ENCODE data around the gene PDK1.

DNA sequence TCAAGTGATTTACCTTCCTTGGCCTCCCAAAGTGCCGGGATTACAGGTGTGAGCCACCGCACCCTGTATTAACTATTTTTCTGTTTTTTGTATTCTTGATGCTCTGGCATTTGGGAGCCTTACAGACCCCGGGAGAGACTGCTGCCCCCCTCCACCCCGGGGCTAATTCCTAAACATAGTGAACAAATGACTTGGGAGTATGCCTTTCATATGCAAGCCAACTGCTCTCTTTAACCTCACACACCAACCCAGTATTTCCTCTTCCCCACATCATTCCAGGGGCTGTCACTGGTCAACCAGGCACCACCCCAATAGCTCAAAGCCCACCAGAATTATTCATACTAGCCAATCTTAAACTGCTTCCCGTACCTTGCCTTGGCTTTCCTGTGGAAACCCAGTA lies 79.7 kb downstream of the PDK1 start:
- TF ChIP-seq, protein P1, sequence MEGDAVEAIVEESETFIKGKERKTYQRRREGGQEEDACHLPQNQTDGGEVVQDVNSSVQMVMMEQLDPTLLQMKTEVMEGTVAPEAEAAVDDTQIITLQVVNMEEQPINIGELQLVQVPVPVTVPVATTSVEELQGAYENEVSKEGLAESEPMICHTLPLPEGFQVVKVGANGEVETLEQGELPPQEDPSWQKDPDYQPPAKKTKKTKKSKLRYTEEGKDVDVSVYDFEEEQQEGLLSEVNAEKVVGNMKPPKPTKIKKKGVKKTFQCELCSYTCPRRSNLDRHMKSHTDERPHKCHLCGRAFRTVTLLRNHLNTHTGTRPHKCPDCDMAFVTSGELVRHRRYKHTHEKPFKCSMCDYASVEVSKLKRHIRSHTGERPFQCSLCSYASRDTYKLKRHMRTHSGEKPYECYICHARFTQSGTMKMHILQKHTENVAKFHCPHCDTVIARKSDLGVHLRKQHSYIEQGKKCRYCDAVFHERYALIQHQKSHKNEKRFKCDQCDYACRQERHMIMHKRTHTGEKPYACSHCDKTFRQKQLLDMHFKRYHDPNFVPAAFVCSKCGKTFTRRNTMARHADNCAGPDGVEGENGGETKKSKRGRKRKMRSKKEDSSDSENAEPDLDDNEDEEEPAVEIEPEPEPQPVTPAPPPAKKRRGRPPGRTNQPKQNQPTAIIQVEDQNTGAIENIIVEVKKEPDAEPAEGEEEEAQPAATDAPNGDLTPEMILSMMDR (conservative IDR thresholded peaks at IDR 0.05; ENCODE audit: low read depth, low read length) = no peak
- no peak for TF ChIP-seq EZH2 (IDR thresholded peaks at IDR 0.05; ENCODE audit: borderline replicate concordance, low read depth, low read length, poor library complexity, severe bottlenecking)

Measured in A673 (cell line).